IMR-90 (cell line): Measurements from ENCODE around the gene ZDHHC7. TPM values are rescaled to one million over a fixed set of nuclear protein-coding genes. Genes with fewer than 3 reads are reported as not detected.
A peak's percentile ranks its signal among the peaks of the same experiment; 100 is the strongest.

ENCODE experiments used
- ATAC-seq: fragments of 200-7000 bp; cut with Tn5 transposase; 2 replicates; pipeline ENCODE4 v1.9.1; 2020; ENCODE audit warnings: low read depth, mild to moderate bottlenecking, moderate library complexity
- BruUV-seq: library from RNA; stranded (reverse); fragments of 400-500 nt; replicated peaks from 2 replicates; lab custom pipeline; 2021; lab: Mats Ljungman, UMichigan
- CTCF ChIA-PET: fragments of 300-600 bp; formaldehyde crosslinking; extraction: SDS; loops from one replicate; lab custom pipeline; 2021; ENCODE audit warnings: antibody characterized with exemption; lab: Yijun Ruan, JAX
- POLR2A ChIA-PET: fragments of 300-600 bp; sonication (Branson Sonifier 250); formaldehyde crosslinking; loops from one replicate; lab custom pipeline; 2022; ENCODE audit warnings: antibody characterized with exemption; ENCODE audit not compliant: unreplicated experiment; lab: Charles Lee
- DNase-seq: peaks from one replicate; pipeline ENCODE4 v3.0.0; 2013
- H2AFZ ChIP-seq: replicated peaks from 2 replicates; pipeline ENCODE3; 2013; ENCODE audit warnings: low read length, mild to moderate bottlenecking; ENCODE audit not compliant: poor library complexity
- H2AK5ac ChIP-seq: 2 replicates; pipeline ENCODE4 v1.6.1; 2013; ENCODE audit warnings: low read depth, low read length, inconsistent platforms
- H2AK9ac ChIP-seq: replicated peaks from 2 replicates; pipeline ENCODE3; 2013; ENCODE audit warnings: mild to moderate bottlenecking, low read depth, low read length, moderate library complexity; ENCODE audit not compliant: poor library complexity
- H2BK120ac ChIP-seq: 2 replicates; pipeline ENCODE4 v1.6.1; 2013; ENCODE audit warnings: low read depth, low read length, inconsistent platforms
- H2BK15ac ChIP-seq: 3 replicates; pipeline ENCODE4 v1.6.1; 2013; ENCODE audit warnings: low read depth, low read length, inconsistent platforms
- H2BK20ac ChIP-seq: 2 replicates; pipeline ENCODE4 v1.6.1; 2013; ENCODE audit warnings: low read depth, mild to moderate bottlenecking, inconsistent platforms, low read length, moderate library complexity
- H2BK5ac ChIP-seq: 2 replicates; pipeline ENCODE4 v1.6.1; 2013; ENCODE audit warnings: mild to moderate bottlenecking, low read depth, low read length, inconsistent platforms; ENCODE audit not compliant: poor library complexity, severe bottlenecking
- H3K14ac ChIP-seq: replicated peaks from 2 replicates; pipeline ENCODE4 v1.6.1; 2013; ENCODE audit warnings: low read depth, low read length, inconsistent platforms
- H3K18ac ChIP-seq: 2 replicates; pipeline ENCODE4 v1.6.1; 2013; ENCODE audit warnings: low read depth, low read length, control low read depth
- H3K23ac ChIP-seq: 2 replicates; pipeline ENCODE4 v1.6.1; 2013; ENCODE audit warnings: low read depth, low read length, inconsistent platforms
- H3K27ac ChIP-seq: 2 replicates; pipeline ENCODE4 v1.5.1; 2013; ENCODE audit warnings: mild to moderate bottlenecking, control low read depth, low read length; ENCODE audit not compliant: insufficient read depth
- H3K27me3 ChIP-seq: 2 replicates; pipeline ENCODE4 v1.6.1; 2013; ENCODE audit warnings: low read length; ENCODE audit not compliant: control insufficient read depth, insufficient read depth
- H3K36me3 ChIP-seq: 2 replicates; pipeline ENCODE4 v1.6.1; 2013; ENCODE audit warnings: low read length, mixed read lengths; ENCODE audit not compliant: control insufficient read depth, insufficient read depth
- H3K4ac ChIP-seq: 2 replicates; pipeline ENCODE4 v1.6.1; 2013; ENCODE audit warnings: low read depth, low read length, inconsistent platforms
- H3K4me1 ChIP-seq: 2 replicates; pipeline ENCODE4 v1.6.1; 2013; ENCODE audit warnings: low read length, mixed read lengths; ENCODE audit not compliant: control insufficient read depth, insufficient read depth
- H3K4me2 ChIP-seq: 2 replicates; pipeline ENCODE4 v1.6.1; 2013; ENCODE audit warnings: low read depth, mild to moderate bottlenecking, control low read depth, low read length, moderate library complexity
- H3K4me3 ChIP-seq: 2 replicates; pipeline ENCODE4 v1.5.1; 2013; ENCODE audit warnings: low read depth, mild to moderate bottlenecking, control low read depth, low read length, moderate library complexity; ENCODE audit not compliant: insufficient read depth
- H3K56ac ChIP-seq: 2 replicates; pipeline ENCODE4 v1.6.1; 2013; ENCODE audit warnings: low read length, inconsistent platforms; ENCODE audit not compliant: insufficient read depth; ENCODE audit errors: extremely low read depth
- H3K79me1 ChIP-seq, 2 experiments: 2 replicates each; pipeline ENCODE4 v1.6.1; 2013; ENCODE audit warnings: low read length in 2 of 2, inconsistent platforms in 1 of 2, low read depth in 1 of 2
- H3K9ac ChIP-seq: 2 replicates; pipeline ENCODE4 v1.6.1; 2013; ENCODE audit warnings: low read depth, low read length, control low read depth
- H3K9me1 ChIP-seq: 2 replicates; pipeline ENCODE4 v1.6.1; 2013; ENCODE audit warnings: low read length, inconsistent platforms; ENCODE audit not compliant: insufficient read depth
- H3K9me3 ChIP-seq: 2 replicates; pipeline ENCODE4 v1.6.1; 2013; ENCODE audit warnings: low read length; ENCODE audit not compliant: control insufficient read depth, insufficient read depth
- H4K20me1 ChIP-seq: 2 replicates; pipeline ENCODE4 v1.6.1; 2013; ENCODE audit warnings: low read length, inconsistent platforms; ENCODE audit not compliant: insufficient read depth
- H4K5ac ChIP-seq: 2 replicates; pipeline ENCODE4 v1.6.1; 2013; ENCODE audit warnings: mild to moderate bottlenecking, low read depth, low read length, control low read depth
- H4K8ac ChIP-seq, 2 experiments: 2 replicates each; pipeline ENCODE4 v1.6.1; 2013; ENCODE audit warnings: low read depth in 2 of 2, low read length in 2 of 2, control low read depth in 1 of 2, inconsistent platforms in 1 of 2
- H4K91ac ChIP-seq: 2 replicates; pipeline ENCODE4 v1.6.1; 2013; ENCODE audit warnings: low read depth, low read length, inconsistent platforms; ENCODE audit not compliant: insufficient read depth
- BHLHE40 ChIP-seq: fragments of 150-350 bp; IDR thresholded peaks from 2 replicates; pipeline ENCODE4 v1.6.1; 2016; ENCODE audit warnings: mild to moderate bottlenecking, low read depth, low read length
- CEBPB ChIP-seq: IDR thresholded peaks from 2 replicates; pipeline ENCODE4 v1.6.1; 2012; ENCODE audit warnings: low read depth, low read length, improper control_type of control experiment
- CHD1 ChIP-seq: IDR thresholded peaks from 2 replicates; pipeline ENCODE4 v1.6.1; 2012; ENCODE audit warnings: low read depth, low read length, improper control_type of control experiment
- CTCF ChIP-seq: conservative IDR thresholded peaks from 2 replicates; pipeline ENCODE4 v1.5.1; 2012; ENCODE audit warnings: mild to moderate bottlenecking, low read depth, low read length, improper control_type of control experiment
- ELK1 ChIP-seq: fragments of 150-350 bp; IDR thresholded peaks from 2 replicates; pipeline ENCODE4 v1.6.1; 2016; ENCODE audit warnings: low read depth, mild to moderate bottlenecking, low read length, moderate library complexity, borderline replicate concordance
- FOS ChIP-seq: fragments of 150-350 bp; IDR thresholded peaks from 2 replicates; pipeline ENCODE4 v1.6.1; 2016; ENCODE audit warnings: low read depth, low read length
- MAFK ChIP-seq: IDR thresholded peaks from 2 replicates; pipeline ENCODE4 v1.6.1; 2012; ENCODE audit warnings: low read depth, low read length, improper control_type of control experiment
- MAZ ChIP-seq: IDR thresholded peaks from 2 replicates; pipeline ENCODE4 v1.6.1; 2012; ENCODE audit warnings: low read depth, mild to moderate bottlenecking, low read length, improper control_type of control experiment, moderate library complexity, borderline replicate concordance
- MXI1 ChIP-seq: IDR thresholded peaks from 2 replicates; pipeline ENCODE4 v1.6.1; 2012; ENCODE audit warnings: low read depth, mild to moderate bottlenecking, low read length, moderate library complexity, borderline replicate concordance
- NFE2L2 ChIP-seq: fragments of 150-350 bp; IDR thresholded peaks from 2 replicates; pipeline ENCODE4 v1.6.1; 2016; ENCODE audit warnings: low read depth, mild to moderate bottlenecking, low read length
- POLR2A ChIP-seq: IDR thresholded peaks from 2 replicates; pipeline ENCODE4 v1.6.1; 2012; ENCODE audit warnings: mild to moderate bottlenecking, low read depth, low read length
- RAD21 ChIP-seq: IDR thresholded peaks from 2 replicates; pipeline ENCODE4 v1.6.1; 2012; ENCODE audit warnings: low read length, improper control_type of control experiment
- RCOR1 ChIP-seq: IDR thresholded peaks from 2 replicates; pipeline ENCODE4 v1.6.1; 2012; ENCODE audit warnings: mild to moderate bottlenecking, low read length, improper control_type of control experiment; ENCODE audit not compliant: insufficient replicate concordance
- RFX5 ChIP-seq: IDR thresholded peaks from 2 replicates; pipeline ENCODE4 v1.8.0; 2012; ENCODE audit warnings: low read depth, mild to moderate bottlenecking, low read length, moderate library complexity
- SMC3 ChIP-seq: fragments of 150-350 bp; IDR thresholded peaks from 2 replicates; pipeline ENCODE4 v1.6.1; 2016; ENCODE audit warnings: low read depth, mild to moderate bottlenecking, antibody characterized with exemption, low read length, moderate library complexity
- USF2 ChIP-seq: fragments of 150-350 bp; IDR thresholded peaks from 2 replicates; pipeline ENCODE4 v1.6.1; 2017; ENCODE audit warnings: mild to moderate bottlenecking, antibody characterized with exemption, low read length, low read depth
- WGBS, 2 experiments: methylation state at CpG; one replicate each; pipeline versions ENCODE4 v1.1.5 to v1.1.7; 2013; ENCODE audit warnings: missing lambda C conversion rate in 2 of 2; ENCODE audit not compliant: insufficient read length in 1 of 2; ENCODE audit errors: extremely low coverage in 2 of 2; 5-methylcytosine and 5-hydroxymethylcytosine counted together
- dilution Hi-C: fragments of 300-500 bp; cut with HindIII; formaldehyde crosslinking; loops from one replicate; pipeline ENCODE4 v1.14.3; 2018; ENCODE audit warnings: low sequenced_read_pairs; ENCODE audit not compliant: unreplicated experiment
- in situ Hi-C: fragments of 300-500 bp; cut with MboI; formaldehyde crosslinking; loops from 3 replicates; pipeline ENCODE4 v1.14.3; 2019; ENCODE audit warnings: low sequenced_read_pairs, inconsistent platforms, mixed read lengths
- intact Hi-C: fragments of 100-400 bp; cut with micrococcal nuclease; formaldehyde crosslinking; loops from 2 replicates; pipeline ENCODE4 v1.10.0; 2022
- polyA plus RNA-seq, 3 experiments: library from polyadenylated mRNA; depleted of rRNA; stranded (reverse); fragments of >200 nt; gene quantifications; 2 replicates each; pipeline ENCODE4 v1.2.3, GENCODE V29; 2012; ENCODE audit warnings: low replicate concordance in 1 of 3
- total RNA-seq: library from RNA; depleted of rRNA; stranded (reverse); fragments of >200 nt; gene quantifications from 2 replicates; pipeline ENCODE4 v1.2.3, GENCODE V29; 2012

The ZDHHC7 gene
- total and polyA plus RNA-seq, 2 of the 4 experiments (the other 2 are of a cell fraction): 80.1 to 97.1 TPM

DNA sequence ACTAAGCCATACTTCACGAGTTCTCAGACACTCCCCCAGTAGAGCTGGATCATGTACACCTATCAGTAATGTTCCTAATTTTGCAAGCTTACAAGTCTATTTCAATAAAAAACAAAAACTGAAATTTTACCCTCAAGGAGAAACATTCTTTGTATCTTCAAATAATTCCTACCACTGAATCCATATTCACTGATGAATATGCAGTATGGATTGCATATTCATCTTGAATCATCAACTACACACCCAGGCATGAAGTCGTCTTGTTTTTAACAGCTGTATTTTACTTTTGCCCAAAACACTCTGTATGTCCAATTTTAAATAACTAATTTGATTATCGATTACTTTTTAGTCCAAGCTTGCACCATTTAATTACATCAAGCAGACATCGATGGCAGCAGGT is 31.8 kb downstream of the ZDHHC7 start:
- no peaks in the 10 kb centered on the region for H3K27me3 ChIP-seq
- no peaks in the 10 kb centered on the region for H3K9me3 ChIP-seq
- H3K18ac ChIP-seq: peak overlapping the region; percentile 82; the same call in 1 of the 2 replicates
- no CpG with 5 or more reads among the region's 4 CpGs for WGBS, 2 experiments
- H2BK15ac ChIP-seq: no peak overlapping the region
- peak overlapping the region in 1 of 2 experiments; percentile 62; a peak in 2 of 4 replicates for H4K8ac ChIP-seq
- H2BK120ac ChIP-seq: no peak overlapping the region
- H3K4me2 ChIP-seq: no peak overlapping the region
- H3K79me1 ChIP-seq: peaks cover 46 to 82% of the 10 kb centered on the region in 2 experiments
- peak overlapping the region; percentile 77; the same call in 1 of the 2 replicates for H2AK5ac ChIP-seq
- peaks cover 22% of the 10 kb centered on the region for H3K4me1 ChIP-seq
- H3K9me1 ChIP-seq: peaks cover 37% of the 10 kb centered on the region
- no peak overlapping the region for H3K27ac ChIP-seq
- ChIA-PET POLR2A (no interaction called here), CTCF (interaction anchor here (0.7 to 1.1 kb wide), 2 partner anchors 26 to 273 kb away, joined by 3 to 5 read pairs; no protein-coding TSS in a partner anchor)
- H3K4me3 ChIP-seq: no peak overlapping the region
- H3K14ac ChIP-seq: peak overlapping the region; percentile 81
- BruUV-seq: no TSS peak
- no peak for TF ChIP-seq FOS
- TF ChIP-seq USF2: no peak
- no peak for TF ChIP-seq CEBPB
- TF ChIP-seq SMC3: no peak
- no peak for TF ChIP-seq CHD1
- TF ChIP-seq NFE2L2: no peak
- TF ChIP-seq MAFK: no peak
- TF ChIP-seq MXI1: no peak
- no peak for TF ChIP-seq MAZ
- TF ChIP-seq CTCF: no peak
- no peak for TF ChIP-seq BHLHE40
- TF ChIP-seq RAD21: no peak
- TF ChIP-seq RCOR1: no peak
- TF ChIP-seq POLR2A: no peak
- TF ChIP-seq RFX5: no peak
- no peak for TF ChIP-seq ELK1
- H3K36me3 ChIP-seq: peaks cover 56% of the 10 kb centered on the region
- H4K91ac ChIP-seq: no peak overlapping the region
- intact Hi-C loops: no loop called here
- ATAC-seq: no peak
- 0 out of 2 replicates have a peak, but pooled peaks cover 3% of the 10 kb centered on the region for H4K20me1 ChIP-seq
- no peak overlapping the region for H2AK9ac ChIP-seq
- dilution Hi-C loops: no loop called here
- no peak overlapping the region for H3K23ac ChIP-seq
- DNase-seq: peak; percentile 64
- H3K9ac ChIP-seq: no peak overlapping the region
- no peak overlapping the region for H2AFZ ChIP-seq
- peak overlapping the region; percentile 59; the same call in 1 of the 2 replicates for H3K4ac ChIP-seq
- H2BK5ac ChIP-seq: peak overlapping the region; percentile 78
- no peak overlapping the region for H3K56ac ChIP-seq
- H4K5ac ChIP-seq: no peak overlapping the region; the same call in 1 of the 2 replicates
- in situ Hi-C loops: no loop called here
- no peak overlapping the region for H2BK20ac ChIP-seq
